DMS79 (cell line): ENCODE data around the gene FGGY.
"Not testable (repeated sequence)": the region's sequence is repeated elsewhere in the genome, so short reads cannot be mapped to it uniquely, and the experiment has no call there.

ENCODE experiments used
- DNase-seq: peaks from one replicate; lab custom pipeline; 2025; lab: John Stamatoyannopoulos, UW

FGGY gene, protein sequence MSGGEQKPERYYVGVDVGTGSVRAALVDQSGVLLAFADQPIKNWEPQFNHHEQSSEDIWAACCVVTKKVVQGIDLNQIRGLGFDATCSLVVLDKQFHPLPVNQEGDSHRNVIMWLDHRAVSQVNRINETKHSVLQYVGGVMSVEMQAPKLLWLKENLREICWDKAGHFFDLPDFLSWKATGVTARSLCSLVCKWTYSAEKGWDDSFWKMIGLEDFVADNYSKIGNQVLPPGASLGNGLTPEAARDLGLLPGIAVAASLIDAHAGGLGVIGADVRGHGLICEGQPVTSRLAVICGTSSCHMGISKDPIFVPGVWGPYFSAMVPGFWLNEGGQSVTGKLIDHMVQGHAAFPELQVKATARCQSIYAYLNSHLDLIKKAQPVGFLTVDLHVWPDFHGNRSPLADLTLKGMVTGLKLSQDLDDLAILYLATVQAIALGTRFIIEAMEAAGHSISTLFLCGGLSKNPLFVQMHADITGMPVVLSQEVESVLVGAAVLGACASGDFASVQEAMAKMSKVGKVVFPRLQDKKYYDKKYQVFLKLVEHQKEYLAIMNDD

DNA sequence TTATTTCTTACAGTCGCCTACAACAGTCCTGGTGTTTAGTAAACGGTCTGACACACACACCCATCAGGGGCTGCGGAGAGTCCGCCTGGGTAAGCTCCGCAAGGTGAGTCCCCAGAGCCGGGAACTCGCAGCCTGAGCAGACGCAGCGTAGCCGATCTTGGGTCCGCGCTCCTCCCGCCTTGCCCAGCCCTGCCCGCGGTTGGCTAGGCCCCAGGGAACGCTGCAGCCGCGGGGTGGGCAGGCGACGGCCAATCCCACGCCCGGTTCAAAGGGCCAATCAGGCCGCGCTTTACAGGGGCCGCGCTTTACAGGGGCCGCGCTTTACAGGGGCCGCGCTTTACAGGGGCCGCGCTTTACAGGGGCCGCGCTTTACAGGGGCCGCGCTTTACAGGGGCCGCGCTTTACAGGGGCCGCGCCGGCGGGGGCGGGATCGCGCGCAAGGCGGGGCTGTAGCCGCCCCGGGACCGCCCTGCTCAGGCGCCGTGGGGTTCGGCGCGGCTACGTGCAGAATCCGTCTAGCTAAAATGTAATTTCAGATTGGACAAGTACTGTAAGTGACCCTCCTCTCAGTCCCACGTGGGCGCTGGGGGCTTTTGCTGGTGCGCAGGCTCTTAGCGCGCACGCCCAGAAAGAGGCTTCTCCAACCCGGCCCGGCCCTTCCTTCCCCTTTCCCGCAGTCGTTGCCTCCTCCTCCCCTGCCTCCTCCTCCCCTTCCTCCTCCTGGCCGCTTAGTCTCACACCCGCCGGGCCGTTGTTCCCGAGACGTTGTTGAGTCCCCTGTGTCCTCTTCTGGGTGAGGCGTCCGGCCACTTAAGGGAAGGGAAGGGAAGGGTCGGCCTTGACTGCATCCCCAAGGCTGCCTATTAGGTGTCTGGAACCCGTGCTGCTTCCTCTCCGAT, at the start of gene FGGY:
Gene FGGY (plus strand): TSS at position 737 of the 899 bp plus-strand sequence. CDS start 24,456 bp downstream, outside the sequence.
- peak; percentile 82 for DNase-seq

DNA sequence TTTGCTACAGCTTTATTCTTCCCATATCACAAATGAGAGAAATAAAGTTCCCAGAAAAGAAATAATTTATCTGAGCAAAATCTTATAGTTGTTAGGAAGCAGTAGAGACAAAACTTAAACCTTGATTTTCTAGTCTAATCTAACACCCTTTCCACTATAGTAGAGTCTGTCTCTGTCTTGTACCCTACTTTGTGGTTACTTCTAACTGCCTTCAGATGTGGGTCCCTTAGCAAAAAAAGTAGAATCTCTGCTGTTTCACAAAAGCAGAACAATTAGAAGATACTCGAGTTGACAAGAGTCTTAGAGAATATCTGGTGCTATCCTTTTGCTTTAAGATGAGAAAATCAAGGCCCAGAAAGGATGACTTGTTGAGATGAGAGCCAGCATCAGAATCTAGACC, 48.1 kb upstream of the FGGY start:
- no peak for DNase-seq

DNA sequence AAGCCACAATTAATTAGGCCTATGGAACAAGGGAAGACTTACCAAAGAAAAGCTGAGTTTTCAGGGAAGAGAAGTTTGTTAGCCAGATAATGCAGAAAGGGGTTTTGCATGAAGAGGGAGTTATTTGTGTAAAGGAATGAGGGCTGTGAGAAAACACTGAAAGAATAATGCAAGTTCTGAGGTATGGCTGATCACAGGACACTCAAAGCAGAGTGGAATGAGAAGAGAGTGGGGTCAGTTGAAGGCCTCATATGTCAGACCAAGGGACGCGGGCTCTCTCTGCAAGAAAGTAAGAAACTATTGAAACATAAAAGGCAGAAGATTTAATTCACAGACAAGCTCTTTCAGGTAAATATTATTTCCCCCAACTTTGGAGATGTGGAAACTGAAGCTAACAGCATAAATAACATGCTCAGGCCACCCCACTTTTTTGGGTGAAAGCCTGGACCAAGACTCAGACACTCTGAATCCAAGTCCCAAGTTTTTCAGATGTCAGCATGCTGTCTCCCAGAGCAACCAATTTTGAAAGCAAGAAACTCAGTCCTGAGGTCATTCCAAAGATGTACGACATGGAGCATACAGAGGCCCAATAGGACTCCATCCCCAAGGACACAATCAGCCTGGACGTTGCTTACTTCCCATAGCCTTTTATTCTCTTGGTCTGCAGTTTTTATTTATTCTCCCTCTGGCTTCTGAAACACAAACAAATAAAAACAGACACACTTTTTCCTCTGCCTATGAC, 47.3 kb upstream of the FGGY start:
- no peak for DNase-seq

DNA sequence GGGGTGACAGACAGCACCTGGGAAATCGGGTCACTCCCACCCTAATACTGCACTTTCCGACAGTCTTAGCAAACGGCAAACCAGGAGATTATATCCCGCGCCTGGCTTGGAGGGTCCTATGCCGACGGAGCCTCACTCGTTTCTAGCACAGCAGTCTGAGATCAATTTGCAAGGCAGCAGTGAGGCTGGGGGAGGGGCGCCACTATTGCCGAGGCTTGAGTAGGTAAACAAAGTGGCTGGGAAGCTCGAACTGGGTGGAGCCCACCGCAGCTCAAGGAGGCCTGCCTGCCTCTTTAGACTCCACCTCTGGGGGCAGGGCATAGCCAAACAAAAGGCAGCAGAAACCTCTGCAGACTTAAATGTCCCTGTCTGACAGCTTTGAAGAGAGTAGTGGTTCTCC, 45.8 kb upstream of the FGGY start:
- not testable (repeated sequence) for DNase-seq

DNA sequence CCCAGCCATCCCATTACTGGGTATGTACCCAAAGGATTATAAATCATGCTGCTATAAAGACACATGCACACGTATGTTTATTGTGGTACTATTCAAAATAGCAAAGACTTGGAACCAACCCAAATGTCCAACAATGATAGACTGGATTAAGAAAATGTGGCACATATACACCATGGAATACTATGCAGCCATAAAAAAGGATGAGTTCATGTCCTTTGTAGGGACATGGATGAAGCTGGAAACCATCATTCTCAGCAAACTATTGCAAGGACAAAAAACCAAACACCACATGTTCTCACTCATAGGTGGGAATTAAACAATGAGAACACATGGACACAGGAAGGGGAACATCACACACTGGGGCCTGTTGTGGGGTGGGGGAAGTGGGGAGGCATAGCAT, 40.5 kb upstream of the FGGY start:
- not testable (repeated sequence) for DNase-seq

DNA sequence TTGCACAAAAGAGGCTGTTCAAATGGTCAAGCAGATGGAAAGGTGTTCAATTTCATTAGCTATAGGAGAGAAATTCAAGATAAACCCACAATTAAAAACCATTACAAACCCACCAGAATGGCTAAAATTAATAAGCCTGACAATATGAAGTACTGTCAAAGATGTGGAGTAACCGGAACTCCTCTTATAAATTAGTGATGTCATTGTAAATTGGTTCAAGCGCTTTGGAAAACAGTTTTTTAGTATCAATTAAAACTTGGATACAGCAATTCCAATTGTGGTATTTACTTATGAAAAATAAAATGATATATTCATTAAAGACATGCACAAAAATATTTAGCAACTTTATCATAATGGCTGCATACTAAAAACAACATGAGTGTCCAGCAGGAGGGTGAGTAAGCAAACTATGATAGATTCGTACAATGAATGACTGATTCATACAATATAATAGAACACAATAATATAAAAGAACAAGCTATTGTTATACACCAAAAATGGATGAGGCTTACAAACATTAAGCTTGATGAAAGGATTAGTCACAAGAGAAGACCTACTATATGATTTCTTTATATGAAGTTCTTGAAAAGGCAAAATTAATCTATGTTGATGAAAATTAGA, 38.4 kb upstream of the FGGY start:
- no peak for DNase-seq

DNA sequence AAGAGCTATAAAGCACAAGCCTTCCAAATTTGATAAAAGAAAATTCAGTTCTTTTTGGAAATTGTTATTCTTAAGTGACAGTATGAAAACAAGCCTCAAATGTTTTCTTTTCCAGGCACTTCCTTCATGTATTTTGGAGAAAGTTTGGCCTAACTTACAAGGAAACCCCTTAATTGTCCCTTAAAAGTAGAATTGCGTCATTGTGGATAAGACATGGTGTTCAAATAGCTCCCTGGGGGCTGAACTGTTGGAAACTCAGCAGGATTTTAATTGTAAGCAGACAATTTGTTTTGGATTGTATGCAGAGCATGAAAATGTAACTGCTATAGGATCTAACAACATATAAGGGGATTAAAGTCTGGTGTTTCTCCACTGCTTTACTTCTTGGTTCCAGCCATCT, 35.4 kb upstream of the FGGY start:
- DNase-seq, result no peak

DNA sequence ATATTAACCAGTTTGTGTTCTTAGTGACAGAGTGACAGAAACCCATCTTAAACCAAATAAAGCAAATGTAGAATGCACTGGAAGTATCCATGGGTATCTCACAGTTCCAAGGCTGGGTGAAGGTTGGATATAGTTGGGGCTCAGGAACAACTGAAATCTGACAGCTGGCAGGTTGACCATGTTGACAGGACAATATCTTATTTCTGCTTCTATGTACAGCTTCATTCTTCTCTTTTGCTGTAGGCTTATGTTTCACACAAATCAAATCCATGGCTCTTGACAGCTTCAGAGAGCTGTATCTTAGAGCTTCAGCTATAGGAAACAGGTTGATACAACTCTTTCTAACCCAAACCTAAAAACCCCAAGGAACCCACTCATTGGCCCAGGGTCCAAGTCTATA, 34.3 kb upstream of the FGGY start:
- no peak for DNase-seq

DNA sequence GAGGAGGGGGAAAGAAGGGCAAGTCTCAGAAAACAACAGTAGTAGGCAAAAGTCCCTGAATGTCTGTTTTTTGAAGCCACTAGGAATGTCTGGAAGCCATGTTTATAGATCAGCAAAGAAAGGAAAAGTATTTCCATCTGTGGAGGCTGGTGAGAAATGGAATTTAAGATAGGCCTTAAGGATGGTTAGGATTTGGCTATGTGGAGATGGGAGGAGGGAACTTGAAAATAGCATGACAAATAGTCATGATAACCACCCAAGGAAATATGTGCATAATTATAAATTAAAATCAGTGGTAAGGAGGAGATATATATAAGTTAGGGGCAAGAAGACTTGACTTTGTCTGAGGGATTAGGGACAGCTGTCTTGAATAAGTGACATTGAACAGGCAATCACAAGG, 33.8 kb upstream of the FGGY start:
- DNase-seq, result no peak

DNA sequence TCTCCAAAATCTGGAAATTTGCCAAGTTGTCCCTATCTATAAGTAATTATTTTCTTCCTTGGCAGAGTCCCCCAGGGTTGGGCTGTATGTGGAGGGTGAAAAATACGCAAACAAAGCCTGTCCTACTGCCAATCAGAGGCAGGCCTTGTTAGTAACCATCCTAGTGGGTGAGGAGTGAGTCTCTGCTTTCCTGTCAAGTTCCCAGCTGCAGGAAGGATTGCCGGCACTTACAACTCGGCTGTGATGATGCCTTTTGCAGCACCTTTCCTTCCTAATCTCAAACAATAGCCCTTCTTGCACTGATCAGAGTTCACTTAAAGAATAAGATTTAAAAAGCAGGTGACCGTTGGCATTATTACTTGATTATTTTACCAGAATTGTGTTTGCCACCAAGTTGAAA, 31.3 kb upstream of the FGGY start:
- no peak for DNase-seq

DNA sequence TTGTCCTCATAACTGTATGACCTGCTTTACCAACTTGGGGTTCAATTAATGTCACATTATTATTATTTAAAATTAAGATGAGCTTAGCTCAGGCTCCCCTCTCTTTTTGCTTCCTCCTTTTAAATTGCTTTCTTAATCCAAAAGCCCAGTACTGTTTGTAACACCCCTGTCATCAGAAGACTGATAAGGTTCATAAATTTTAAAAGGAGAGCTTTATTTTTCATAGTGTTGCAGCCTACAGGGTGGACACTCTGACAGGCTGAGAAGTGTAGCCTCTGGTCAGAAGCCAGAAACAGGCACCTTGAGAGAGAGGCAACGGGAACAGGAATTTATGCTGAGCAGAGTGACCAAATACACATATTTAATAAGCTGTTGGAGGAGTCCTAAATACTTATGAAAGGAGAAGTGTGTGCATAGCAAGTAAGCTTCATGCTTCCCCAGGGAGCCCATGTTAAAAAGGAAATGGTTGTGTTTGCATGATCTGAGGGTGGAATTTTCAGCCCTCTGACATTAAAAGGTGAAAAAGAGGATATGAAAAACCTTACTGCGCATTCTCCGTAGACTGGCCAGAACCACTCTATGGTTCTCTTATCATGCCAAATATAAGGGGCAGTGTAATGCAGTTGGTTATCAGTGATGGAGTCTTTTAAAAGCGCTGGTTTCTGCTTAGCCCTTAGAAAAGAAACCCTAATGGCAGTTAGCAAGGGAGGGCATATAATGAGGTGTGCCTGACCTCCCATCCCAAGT, 30.5 kb upstream of the FGGY start:
- DNase-seq, result no peak

DNA sequence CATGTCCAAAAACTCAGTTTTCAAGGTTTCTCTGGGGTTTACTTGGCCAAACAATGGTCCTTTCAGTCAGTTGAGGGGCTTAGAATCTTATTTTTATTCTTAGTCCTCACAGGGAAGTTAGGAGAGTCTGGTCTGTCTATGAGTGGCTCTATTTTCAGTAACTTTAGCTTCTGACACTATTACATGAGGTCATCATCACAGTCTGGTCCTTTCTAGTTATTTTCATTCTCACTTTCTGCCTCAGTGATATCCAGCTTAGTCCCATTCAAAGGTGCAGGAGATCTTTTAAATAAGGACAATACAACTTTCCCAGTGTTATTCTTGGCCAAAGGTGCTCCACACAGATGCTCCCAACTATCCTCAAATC, 30.0 kb upstream of the FGGY start:
- no peak for DNase-seq

DNA sequence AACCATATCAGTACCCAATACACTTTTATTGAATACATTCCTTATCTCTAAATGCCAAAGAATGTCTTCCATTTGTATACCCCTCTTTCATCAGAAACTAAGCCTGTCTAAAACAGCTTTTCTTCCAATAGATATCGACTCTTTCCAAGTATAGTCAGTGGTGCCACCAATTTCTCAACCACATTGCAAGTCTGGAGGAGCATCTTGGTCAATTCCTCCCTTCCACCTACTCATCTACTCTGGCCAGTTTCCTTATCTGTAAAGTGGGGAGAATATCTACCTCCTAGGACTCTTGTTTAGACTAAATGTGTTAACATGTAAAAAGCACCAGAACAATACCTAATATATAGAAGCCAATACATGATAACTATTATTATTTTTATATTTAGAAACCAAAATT, 28.5 kb upstream of the FGGY start:
- no peak for DNase-seq

DNA sequence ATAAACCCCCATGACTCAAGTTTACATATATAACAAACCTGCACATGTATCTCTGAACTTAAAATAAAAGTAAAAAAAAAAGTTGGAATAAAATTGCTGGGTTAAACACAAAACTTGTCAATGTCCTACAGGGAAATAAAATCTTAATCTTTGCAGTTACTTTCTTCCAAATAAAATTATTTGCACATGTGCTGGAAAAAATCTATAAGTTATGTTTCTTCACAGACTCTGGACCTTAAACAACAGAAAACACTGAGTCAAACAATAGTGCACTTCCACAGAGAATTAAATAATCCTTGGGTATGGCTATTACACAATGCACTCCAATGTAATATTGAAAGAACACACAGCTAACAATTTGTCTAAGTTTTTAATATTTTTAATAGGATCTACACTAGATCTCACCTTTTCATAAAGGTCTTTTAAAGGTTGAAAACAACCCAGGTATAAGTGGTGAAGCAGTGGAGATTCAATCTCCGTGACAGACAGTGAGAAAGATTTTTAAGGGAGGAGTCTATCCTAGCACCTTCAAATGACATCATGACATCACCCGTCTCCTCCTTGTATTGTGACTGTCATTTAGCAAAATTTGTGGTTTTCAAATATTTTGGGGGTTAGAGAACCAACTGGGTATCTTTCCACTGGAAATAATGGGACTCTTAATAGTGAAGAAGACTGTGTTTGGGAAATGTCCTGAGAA, 25.2 kb upstream of the FGGY start:
- no peak for DNase-seq

DNA sequence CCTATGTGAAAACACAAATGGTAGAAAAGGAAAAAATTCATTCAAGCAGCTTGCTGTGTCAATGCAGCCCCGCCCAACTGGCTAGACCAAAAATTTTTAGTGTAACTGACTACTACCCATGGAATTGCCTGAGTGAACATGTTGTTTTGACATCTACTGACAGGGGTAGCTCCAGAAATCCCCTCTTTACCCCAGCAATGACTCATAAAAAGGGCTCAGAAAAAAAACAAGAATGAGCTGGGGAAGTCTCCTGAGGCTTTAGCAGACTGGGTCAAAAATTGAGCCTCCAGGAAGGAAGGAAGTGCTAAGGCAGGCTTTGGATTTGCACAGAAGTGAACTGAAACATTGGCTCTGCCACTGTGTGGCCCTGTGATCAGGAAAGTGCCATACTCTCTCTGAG, 24.4 kb upstream of the FGGY start:
- DNase-seq, result no peak

DNA sequence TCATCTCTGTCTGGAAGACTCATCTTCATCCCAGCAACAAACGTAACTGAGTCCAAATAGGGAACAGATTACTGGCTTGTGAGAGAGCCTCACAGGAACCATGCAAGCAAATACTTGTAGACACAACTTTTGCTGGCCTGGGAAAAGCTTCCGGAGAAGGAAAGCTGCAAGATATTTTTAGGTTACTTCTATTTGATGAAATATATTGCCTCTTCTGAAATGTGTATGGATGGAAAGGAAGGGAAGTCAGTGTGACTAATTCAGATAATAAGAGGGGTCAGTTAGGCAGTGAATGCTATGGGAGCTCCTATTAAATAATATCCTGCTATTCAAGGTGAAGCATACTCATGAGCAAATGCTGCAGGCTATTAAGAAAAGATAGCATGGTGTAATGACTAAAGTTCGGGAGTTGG, 20.4 kb upstream of the FGGY start:
- no peak for DNase-seq

DNA sequence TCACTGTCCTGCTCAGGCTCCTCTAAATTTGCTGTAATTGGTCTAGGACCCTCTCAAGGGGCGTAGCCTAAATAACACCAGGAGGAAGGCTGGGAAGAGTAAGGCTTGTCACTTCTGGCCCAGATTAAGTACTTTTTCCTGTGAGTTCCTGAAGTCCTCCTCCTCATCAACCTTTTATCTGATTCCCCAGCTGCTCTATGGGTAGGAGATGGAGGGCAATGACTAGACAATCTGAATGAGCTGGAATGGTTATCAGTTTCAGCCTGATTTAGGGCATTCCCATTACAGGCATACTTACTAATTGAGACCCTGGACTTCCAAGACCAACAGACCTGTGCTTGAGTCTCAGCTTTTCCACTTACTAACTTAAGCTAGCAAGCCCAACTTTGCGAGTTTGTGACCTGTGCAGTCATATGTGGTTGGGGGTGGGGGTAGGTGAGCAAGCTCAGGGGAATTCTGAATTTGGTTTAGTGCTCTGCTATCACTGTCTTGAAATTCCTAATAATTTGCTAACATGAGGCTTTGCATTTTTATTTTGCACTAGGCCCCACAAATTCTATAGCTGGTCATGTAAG, 18.0 kb upstream of the FGGY start:
- DNase-seq, result no peak

DNA sequence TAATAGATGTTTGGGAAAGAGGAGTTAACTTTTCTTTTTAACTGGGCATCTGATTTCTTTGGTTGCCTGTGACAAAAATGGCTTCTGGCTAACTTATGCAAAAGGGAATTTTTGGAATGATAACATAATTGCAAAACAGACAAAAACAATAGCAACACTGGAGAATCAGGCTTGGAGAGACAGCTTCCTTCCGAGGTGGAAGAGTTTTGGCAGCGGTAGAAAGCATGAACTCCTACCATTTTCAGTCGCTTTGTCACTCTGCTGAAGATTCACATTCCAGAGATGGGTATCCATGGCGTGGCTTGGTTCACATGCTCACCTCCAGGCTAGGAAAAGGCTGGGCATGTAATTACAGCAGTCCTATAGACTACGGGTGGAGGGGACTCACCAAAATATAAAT, 17.2 kb upstream of the FGGY start:
- no peak for DNase-seq

DNA sequence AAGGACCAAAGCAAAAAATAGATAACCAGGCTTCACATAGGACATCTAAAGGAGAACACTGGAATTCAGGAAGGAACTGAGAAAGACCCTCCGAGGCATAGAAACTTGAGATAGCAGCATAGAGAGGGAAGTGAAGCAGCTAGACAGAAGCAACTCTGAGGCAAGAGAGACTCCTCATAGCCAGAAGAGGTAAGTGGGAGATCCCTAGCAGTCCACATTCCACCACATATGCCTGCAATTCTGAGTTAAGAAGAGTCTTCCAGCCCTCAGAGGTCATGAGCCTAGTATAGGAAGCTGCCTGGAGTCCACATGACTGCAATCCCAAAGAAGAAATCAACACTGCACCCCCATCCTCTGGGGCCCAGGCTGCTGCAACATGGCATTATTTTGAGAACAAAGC, 13.9 kb upstream of the FGGY start:
- DNase-seq, result no peak

DNA sequence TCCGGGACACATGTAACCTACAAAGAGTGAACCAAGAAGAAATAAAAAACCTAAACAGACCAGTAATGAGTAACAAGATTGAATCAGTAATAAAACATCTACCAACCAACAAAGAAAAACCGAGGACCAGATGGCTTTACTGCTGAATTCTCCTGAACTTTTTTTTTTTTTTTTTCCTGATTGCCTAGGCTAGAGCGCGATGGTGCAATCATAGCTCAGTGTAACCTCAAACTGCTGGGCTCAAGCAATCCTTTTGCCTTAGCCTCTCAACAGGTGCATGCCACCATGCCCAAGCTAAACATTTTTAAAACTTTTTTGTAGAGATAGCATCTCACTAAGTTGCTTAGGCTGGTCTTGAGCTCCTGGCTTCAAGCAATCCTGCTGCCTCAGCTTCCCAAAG, 11.2 kb upstream of the FGGY start:
- no peak for DNase-seq
